CD4-positive, alpha-beta memory T cell (primary cell): ENCODE results near the gene NSMF. TPM values are rescaled to one million over a fixed set of nuclear protein-coding genes. Genes with fewer than 3 reads are reported as not detected.

Experiments
- CTCF ChIA-PET: fragments of 350-600 bp; sonication (Branson Sonifier 250); formaldehyde crosslinking; loops from one replicate; lab custom pipeline; 2021; ENCODE audit warnings: inconsistent platforms; ENCODE audit not compliant: partially characterized antibody; lab: Charles Lee
- POLR2A ChIA-PET: fragments of 350-600 bp; sonication (Branson Sonifier 250); formaldehyde crosslinking; loops from one replicate; lab custom pipeline; 2021; ENCODE audit not compliant: partially characterized antibody; lab: Charles Lee
- DNase-seq, 5 donors: peaks; one replicate each; pipeline versions ENCODE4 v3.0.0 to v3.0.0-alpha.2; 2020 to 2022; ENCODE audit warnings: mixed read lengths in 1 of 5
- H3K27ac ChIP-seq: one replicate; pipeline ENCODE4 v1.7.0; 2013; ENCODE audit warnings: low read depth, low read length
- H3K27me3 ChIP-seq: 2 replicates; pipeline ENCODE4 v1.7.0; 2013; ENCODE audit warnings: mild to moderate bottlenecking, low read length, moderate library complexity; ENCODE audit not compliant: insufficient read depth
- H3K36me3 ChIP-seq: 2 replicates; pipeline ENCODE4 v1.7.0; 2013; ENCODE audit warnings: mild to moderate bottlenecking, low read length, moderate library complexity; ENCODE audit not compliant: insufficient read depth
- H3K4me1 ChIP-seq: 2 replicates; pipeline ENCODE4 v1.7.0; 2013; ENCODE audit warnings: mild to moderate bottlenecking, low read length, moderate library complexity; ENCODE audit not compliant: insufficient read depth
- H3K4me3 ChIP-seq, 2 donors: one replicate each; pipeline ENCODE4 v1.7.0; 2013; ENCODE audit warnings: low read length in 2 of 2, mild to moderate bottlenecking in 1 of 2
- H3K9me3 ChIP-seq, 2 donors: one replicate each; pipeline ENCODE4 v1.7.0; 2013; ENCODE audit warnings: low read length in 2 of 2, control low read depth in 1 of 2; ENCODE audit not compliant: control insufficient read depth in 1 of 2
- H3K27ac Mint-ChIP-seq, 7 donors: one replicate each; pipeline ENCODE4 v1.8.0; 2020 to 2021; ENCODE audit warnings: mixed read lengths in 7 of 7, mild to moderate bottlenecking in 6 of 7, inconsistent platforms in 3 of 7, moderate library complexity in 3 of 7
- H3K27me3 Mint-ChIP-seq, 2 donors: one replicate each; pipeline ENCODE4 v1.8.0; 2020 to 2021; ENCODE audit warnings: mixed read lengths in 2 of 2
- H3K36me3 Mint-ChIP-seq, 2 donors: one replicate each; pipeline ENCODE4 v1.8.0; 2020 to 2021; ENCODE audit warnings: mixed read lengths in 2 of 2, inconsistent platforms in 1 of 2, mild to moderate bottlenecking in 1 of 2
- H3K4me1 Mint-ChIP-seq, 4 donors: one replicate each; pipeline ENCODE4 v1.8.0; 2020 to 2021; ENCODE audit warnings: mixed read lengths in 4 of 4, mild to moderate bottlenecking in 1 of 4
- H3K4me3 Mint-ChIP-seq, 8 donors: one replicate each; pipeline ENCODE4 v1.8.0; 2020 to 2021; ENCODE audit warnings: mixed read lengths in 8 of 8, mild to moderate bottlenecking in 7 of 8, moderate library complexity in 6 of 8, inconsistent platforms in 3 of 8
- H3K9me3 Mint-ChIP-seq, 8 donors: one replicate each; pipeline ENCODE4 v1.8.0; 2020 to 2021; ENCODE audit warnings: mixed read lengths in 8 of 8, mild to moderate bottlenecking in 5 of 8, inconsistent platforms in 3 of 8, moderate library complexity in 1 of 8
- intact Hi-C: fragments of 100-400 bp; cut with micrococcal nuclease; formaldehyde crosslinking; loops from one replicate; pipeline ENCODE4 v1.15.1; 2023
- polyA plus RNA-seq, 2 donors: library from polyadenylated mRNA; unstranded; fragments of 300-500 nt; fragmentation: Illumina TruSeq; gene quantifications; one replicate each; pipeline ENCODE4 v1.2.3, GENCODE V29; 2021
- total RNA-seq, 2 experiments: library from RNA; stranded (reverse); gene quantifications; one replicate each; pipeline ENCODE4 v1.2.3, GENCODE V29; 2021

NSMF gene
- total and polyA plus RNA-seq, 4 experiments from 2014 or later: 3.8 to 20.9 (median 14.4) TPM

DNA sequence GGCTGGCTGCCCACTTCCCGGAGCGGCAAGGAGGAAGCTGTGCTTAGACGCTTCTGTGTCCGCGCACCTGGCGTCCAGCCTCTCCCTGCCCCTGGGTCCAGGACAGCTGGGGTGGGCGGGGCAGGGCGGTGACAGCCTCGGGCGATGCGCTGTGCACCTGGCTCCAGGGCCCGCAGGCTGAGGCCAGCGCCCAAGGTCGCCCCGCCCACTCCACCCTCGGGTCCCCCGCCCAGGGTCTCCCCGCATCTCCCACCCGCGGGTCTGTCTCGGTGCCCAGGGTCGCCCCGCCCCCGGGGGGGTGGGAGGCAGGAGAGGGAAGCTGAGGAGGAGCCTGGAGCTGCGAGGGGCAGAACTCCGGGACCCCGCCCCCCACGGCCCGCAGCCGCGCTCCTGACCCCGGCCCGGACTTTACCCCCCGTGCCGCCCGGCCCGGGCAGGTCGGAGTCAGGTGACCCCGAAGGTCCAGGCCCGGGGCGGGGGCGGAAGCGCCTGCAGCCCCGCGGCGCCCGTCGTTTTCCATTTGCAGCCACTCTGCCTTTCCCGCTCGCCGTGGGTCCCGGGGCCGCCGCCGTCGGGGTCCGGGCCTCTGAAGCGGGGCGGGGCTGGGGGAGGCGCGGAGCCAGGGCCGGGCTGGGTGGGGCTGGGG is 17.7 kb downstream of the NSMF start, which contains the start of gene ENTPD8:
Gene ENTPD8 (minus strand): TSS at position 69 of the 646 bp plus-strand sequence. CDS start 3,072 bp downstream, outside the sequence.
- peak within 1 kb of the TSS; percentile 22 to 80 (median 73) for H3K4me3 Mint-ChIP-seq
- no peaks in the 10 kb centered on the region for H3K36me3 Mint-ChIP-seq
- H3K27ac Mint-ChIP-seq: peak within 1 kb of the TSS in 1 of 7 donors; percentile 34
- H3K36me3 ChIP-seq: no peaks in the 10 kb centered on the region
- peaks cover 13% of the 10 kb centered on the region for H3K4me1 ChIP-seq
- ChIA-PET POLR2A (interaction anchor here (0.6 to 1.1 kb wide), 3 partner anchors 16 to 122 kb away, joined by 3 read pairs; partner anchors contain the start of gene EXD3), CTCF (no interaction called here)
- no peak within 1 kb of the TSS for H3K4me3 ChIP-seq
- H3K27me3 ChIP-seq: no peaks in the 10 kb centered on the region
- peaks cover 0 to 6% (median under 1%) of the 10 kb centered on the region in 8 donors for H3K9me3 Mint-ChIP-seq
- H3K4me1 Mint-ChIP-seq: peaks cover 5 to 14% (median 11%) of the 10 kb centered on the region in 4 donors
- no peaks in the 10 kb centered on the region for H3K9me3 ChIP-seq
- DNase-seq: peak in 1 of 5 donors; percentile 46
- peaks cover 2 to 4% of the 10 kb centered on the region in 2 donors for H3K27me3 Mint-ChIP-seq
- H3K27ac ChIP-seq: no peak within 1 kb of the TSS
- intact Hi-C loops: no loop called here

- Mint-ChIP-seq H3K4me3 (no peak overlapping the region), H3K27ac (no peak overlapping the region), H3K9me3 (peaks cover 0 to 6% (median under 1%) of the 10 kb centered on the region in 8 donors), H3K4me1 (peaks cover 2 to 5% (median 4%) of the 10 kb centered on the region in 4 donors), H3K27me3 (peaks cover 2 to 4% of the 10 kb centered on the region in 2 donors), H3K36me3 (no peaks in the 10 kb centered on the region)
- ChIA-PET POLR2A (no interaction called here), CTCF (no interaction called here)
- Histone ChIP-seq H3K36me3 (no peaks in the 10 kb centered on the region), H3K4me3 (no peak overlapping the region), H3K27ac (no peak overlapping the region), H3K9me3 (no peaks in the 10 kb centered on the region), H3K4me1 (no peaks in the 10 kb centered on the region), H3K27me3 (no peaks in the 10 kb centered on the region)
- no peak for DNase-seq
- intact Hi-C loops: no loop called here
These were observed 19.9 kb downstream of the NSMF start for GRCh38 chr9:137439158-137439714.

GRCh38 chr9:137438591-137439157 is 20.5 kb downstream of the NSMF start:
- no peak overlapping the region for H3K27ac Mint-ChIP-seq
- ChIA-PET CTCF (no interaction called here), POLR2A (no interaction called here)
- peaks cover 0 to 6% (median under 1%) of the 10 kb centered on the region in 8 donors for H3K9me3 Mint-ChIP-seq
- DNase-seq: no peak
- Histone ChIP-seq H3K4me3 (no peak overlapping the region), H3K4me1 (no peaks in the 10 kb centered on the region), H3K27me3 (no peaks in the 10 kb centered on the region), H3K36me3 (no peaks in the 10 kb centered on the region), H3K27ac (no peak overlapping the region), H3K9me3 (no peaks in the 10 kb centered on the region)
- H3K36me3 Mint-ChIP-seq: no peaks in the 10 kb centered on the region
- no peak overlapping the region for H3K4me3 Mint-ChIP-seq
- intact Hi-C loops: no loop called here
- H3K27me3 Mint-ChIP-seq: peaks cover 2 to 4% of the 10 kb centered on the region in 2 donors
- H3K4me1 Mint-ChIP-seq: peaks cover 2 to 5% (median 4%) of the 10 kb centered on the region in 4 donors

DNA sequence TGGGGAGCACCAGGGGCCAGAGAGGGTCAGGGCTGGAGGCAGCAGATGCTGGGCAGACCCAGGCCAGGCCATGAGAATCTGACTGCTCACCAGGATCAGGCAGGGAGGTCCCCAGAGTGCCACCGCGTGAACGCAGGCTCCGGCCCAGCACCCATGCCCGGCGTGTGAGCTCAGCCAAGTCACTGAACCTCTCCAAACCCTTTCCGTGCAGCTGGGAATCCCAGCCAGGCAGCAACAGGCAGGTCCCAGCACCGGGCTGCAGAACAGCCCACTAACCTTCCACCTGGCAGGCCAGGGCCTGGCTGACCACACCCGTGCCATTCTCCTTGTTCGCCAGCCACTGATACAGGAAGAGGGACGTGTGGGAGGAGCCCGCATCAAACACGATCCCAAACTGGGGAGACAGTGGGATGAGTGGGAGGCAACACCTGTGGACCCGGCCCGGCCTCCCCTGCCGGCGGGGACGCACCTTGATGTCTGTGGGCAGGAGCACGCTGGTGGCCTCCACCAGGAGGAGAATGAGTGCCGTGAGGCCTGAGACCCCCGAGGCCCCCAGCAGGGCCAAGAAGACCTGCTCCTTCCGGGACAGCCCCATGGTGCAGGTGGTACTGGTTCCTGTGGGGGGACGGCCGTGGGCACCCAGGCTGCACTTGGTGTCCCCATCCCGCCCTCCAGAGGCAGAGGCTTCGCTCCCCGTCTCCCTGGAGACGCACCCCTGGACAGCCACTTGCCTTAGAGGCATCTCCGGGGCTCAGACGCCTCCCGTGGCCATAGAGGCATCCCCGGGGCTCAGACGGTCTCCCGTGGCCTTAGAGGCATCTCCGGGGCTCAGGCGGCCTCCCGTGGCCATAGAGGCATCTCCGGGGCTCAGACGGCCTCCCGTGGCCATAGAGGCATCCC is 21.2 kb downstream of the NSMF start:
- DNase-seq: no peak
- Histone ChIP-seq H3K36me3 (no peaks in the 10 kb centered on the region), H3K27ac (no peak overlapping the region), H3K9me3 (no peaks in the 10 kb centered on the region), H3K4me1 (no peaks in the 10 kb centered on the region), H3K4me3 (no peak overlapping the region), H3K27me3 (no peaks in the 10 kb centered on the region)
- Mint-ChIP-seq H3K4me3 (no peak overlapping the region), H3K4me1 (peaks cover 2 to 5% (median 4%) of the 10 kb centered on the region in 4 donors), H3K9me3 (peaks cover 0 to 6% (median under 1%) of the 10 kb centered on the region in 8 donors), H3K36me3 (no peaks in the 10 kb centered on the region), H3K27me3 (peaks cover 2% of the 10 kb centered on the region in 2 donors), H3K27ac (no peak overlapping the region)
- POLR2A ChIA-PET: no interaction called here
- intact Hi-C loops: no loop called here
- CTCF ChIA-PET: no interaction called here

GRCh38 chr9:137436761-137437600 is 22.2 kb downstream of the NSMF start:
- Mint-ChIP-seq H3K36me3 (no peaks in the 10 kb centered on the region), H3K4me1 (peaks cover 2 to 3% (median 3%) of the 10 kb centered on the region in 4 donors), H3K27ac (no peak overlapping the region), H3K9me3 (peaks cover 0 to 3% (median under 1%) of the 10 kb centered on the region in 8 donors), H3K4me3 (no peak overlapping the region), H3K27me3 (peaks cover 1 to 2% of the 10 kb centered on the region in 2 donors)
- H3K4me3 ChIP-seq: no peak overlapping the region
- no peak for DNase-seq
- CTCF ChIA-PET: no interaction called here
- H3K4me1 ChIP-seq: no peaks in the 10 kb centered on the region
- H3K36me3 ChIP-seq: no peaks in the 10 kb centered on the region
- no peaks in the 10 kb centered on the region for H3K27me3 ChIP-seq
- POLR2A ChIA-PET: no interaction called here
- intact Hi-C loops: no loop called here
- H3K9me3 ChIP-seq: no peaks in the 10 kb centered on the region
- H3K27ac ChIP-seq: no peak overlapping the region

DNA sequence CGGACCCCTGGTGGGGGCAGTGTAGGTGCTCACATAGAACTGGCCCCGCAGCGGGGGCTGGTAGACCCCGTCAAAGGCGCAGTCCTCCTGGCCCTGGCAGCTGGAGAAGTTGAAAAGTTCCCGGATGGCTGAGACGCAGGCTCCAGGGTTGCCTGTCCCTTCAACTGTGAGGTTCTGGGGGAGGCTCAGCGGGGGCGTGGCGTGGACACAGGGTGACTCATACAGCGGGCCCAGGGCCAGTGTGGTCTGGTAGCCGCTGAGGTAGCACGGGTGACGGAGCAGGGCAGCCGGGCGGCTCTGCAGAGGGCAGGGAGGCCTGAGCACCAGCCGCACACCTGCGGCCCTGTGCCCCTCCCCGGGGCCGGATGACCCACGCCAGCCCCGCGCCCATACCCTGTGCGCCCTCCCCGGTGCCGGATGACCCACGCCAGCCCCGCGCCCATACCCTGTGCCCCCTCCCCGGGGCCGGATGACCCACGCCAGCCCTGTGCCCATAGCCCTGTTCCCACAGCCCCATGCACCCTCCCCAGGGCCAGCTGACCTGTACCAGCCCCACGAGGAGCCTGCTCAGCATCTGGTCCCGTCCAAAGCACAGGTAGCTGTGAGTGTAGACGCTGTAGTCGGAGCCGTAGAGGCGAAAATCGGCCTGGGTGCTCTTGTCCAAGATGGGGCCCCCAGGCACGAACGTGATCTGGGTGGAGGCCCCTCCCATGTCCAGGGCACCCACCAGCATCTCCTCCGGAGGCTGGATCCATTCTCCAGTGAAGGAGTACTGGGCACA is 23.0 kb downstream of the NSMF start:
- Mint-ChIP-seq H3K4me3 (no peak overlapping the region), H3K27me3 (no peaks in the 10 kb centered on the region), H3K9me3 (no peaks in the 10 kb centered on the region), H3K36me3 (no peaks in the 10 kb centered on the region), H3K27ac (no peak overlapping the region), H3K4me1 (no peaks in the 10 kb centered on the region)
- no peaks in the 10 kb centered on the region for H3K27me3 ChIP-seq
- intact Hi-C loops: no loop called here
- H3K27ac ChIP-seq: no peak overlapping the region
- CTCF ChIA-PET: no interaction called here
- no peak overlapping the region for H3K4me3 ChIP-seq
- H3K4me1 ChIP-seq: no peaks in the 10 kb centered on the region
- DNase-seq: no peak
- POLR2A ChIA-PET: no interaction called here
- H3K36me3 ChIP-seq: no peaks in the 10 kb centered on the region
- no peaks in the 10 kb centered on the region for H3K9me3 ChIP-seq
